ENCODE results near the gene HECW1. TPM values are rescaled to one million over a fixed set of nuclear protein-coding genes. Genes with fewer than 3 reads are reported as not detected.

HECW1 gene
- total and polyA plus RNA-seq, 10 of the 15 experiments (the other 5 are each of a cell fraction or from before 2014, with no cell fraction given): under 0.01 to 0.31 (median 0.04) TPM; not detected in 3

GRCh38 chr7:43085017-43085416 is 27.4 kb upstream of the HECW1 start:
- Histone ChIP-seq H3K36me3 (ENCODE audit: control insufficient read depth in 2 of 2, insufficient read depth in 2 of 2, low read length in 1 of 2) (no peaks in the 10 kb centered on the region), H2AFZ (ENCODE audit: control insufficient read depth, low read depth, low read length) (peak overlapping the region; percentile 19), H3K9me3 (replicated peaks; ENCODE audit: control insufficient read depth, insufficient read depth, low read length) (no peaks in the 10 kb centered on the region; the same call in 1 of the 3 replicates), H3K4me3 (no peak overlapping the region), H3K79me2 (ENCODE audit: control insufficient read depth, insufficient read depth, low read length) (no peaks in the 10 kb centered on the region), H3K9ac (ENCODE audit: control insufficient read depth, insufficient read depth, low read length) (no peak overlapping the region), H3K4me2 (ENCODE audit: control insufficient read depth, insufficient read depth) (no peak overlapping the region), H3K27ac (ENCODE audit: control insufficient read depth, insufficient read depth) (no peak overlapping the region), H3K27me3 (replicated peaks in 1 of 2; ENCODE audit: control insufficient read depth in 2 of 2, insufficient read depth in 2 of 2, low read length in 1 of 2) (no peaks in the 10 kb centered on the region), H4K20me1 (ENCODE audit: control insufficient read depth, insufficient read depth) (no peaks in the 10 kb centered on the region), H3K4me1 (ENCODE audit: control insufficient read depth, insufficient read depth, low read length) (no peaks in the 10 kb centered on the region)
- FAIRE-seq (no peak), DNase-seq (ENCODE audit: low read depth, low spot score) (no peak), ATAC-seq (no peak)
- CTCF ChIA-PET: interaction anchor here (1.0 to 1.2 kb wide), 2 partner anchors 8 to 177 kb away, joined by 3 read pairs; no protein-coding TSS in a partner anchor
- TF ChIP-seq ZNF592 (IDR thresholded peaks at IDR 0.05): no peak
- no peak for TF ChIP-seq RELA (IDR thresholded peaks at IDR 0.05; ENCODE audit: borderline replicate concordance, partially characterized antibody)
- no peak for TF ChIP-seq E2F8 (IDR thresholded peaks at IDR 0.05; ENCODE audit: low read depth, partially characterized antibody)
- no peak for TF ChIP-seq YBX1 (IDR thresholded peaks at IDR 0.05)
- TF ChIP-seq ZNF687 (IDR thresholded peaks at IDR 0.05): no peak
- TF ChIP-seq ZBED1 (IDR thresholded peaks at IDR 0.05; ENCODE audit: borderline replicate concordance): no peak
- no peak for TF ChIP-seq GATAD2B (conservative IDR thresholded peaks at IDR 0.05; ENCODE audit: low read depth)
- RAD21 ChIA-PET (ENCODE audit: unreplicated experiment): interaction anchor here (1.2 kb wide), 1 partner anchor 498 kb away, joined by 3 read pairs; the partner anchor contains the start of gene STK17A
- 75% methylated on average over 2 of the region's 2 CpGs for WGBS (ENCODE audit: insufficient coverage, insufficient replicate concordance, low lambda C conversion rate, missing lambda C conversion rate)
- intact Hi-C loops (cut with micrococcal nuclease; ENCODE audit: unreplicated experiment) (no loop called here), in situ Hi-C loops (cut with MboI) (no loop called here)
- SMC1A ChIA-PET (ENCODE audit: uncharacterized antibody, unreplicated experiment): interaction anchor here (1.2 kb wide), 1 partner anchor 9 kb away, joined by 3 read pairs; no protein-coding TSS in a partner anchor
- POLR2A ChIA-PET: no interaction called here
- no TSS peak for BruUV-seq (replicated peaks)

Data from GM12878 (cell line).